Caco-2 (cell line): ENCODE data around the gene EML5. TPM values are rescaled to one million over a fixed set of nuclear protein-coding genes. Genes with fewer than 3 reads are reported as not detected.

Experiments
- BruUV-seq: library from RNA; stranded (reverse); fragments of 400-500 nt; replicated peaks from 2 replicates; lab custom pipeline; 2021; lab: Mats Ljungman, UMichigan
- CTCF ChIA-PET: fragments of 300-600 bp; sonication (Branson Sonifier 250); formaldehyde crosslinking; loops from one replicate; lab custom pipeline; 2022; ENCODE audit warnings: antibody characterized with exemption; lab: Charles Lee
- POLR2A ChIA-PET: fragments of 300-600 bp; sonication (Branson Sonifier 250); formaldehyde crosslinking; loops from one replicate; lab custom pipeline; 2022; ENCODE audit warnings: antibody characterized with exemption; lab: Charles Lee
- DNase-seq, 2 experiments: peaks; one replicate each; pipeline versions ENCODE4 v3.0.0 to v3.0.0-alpha.2; 2020 to 2022
- H3K27me3 ChIP-seq: replicated peaks from 2 replicates; pipeline ENCODE4 v1.6.0; 2011; ENCODE audit warnings: low read length; ENCODE audit not compliant: control insufficient read depth, insufficient read depth
- H3K36me3 ChIP-seq: 2 replicates; pipeline ENCODE4 v1.5.1; 2011; ENCODE audit warnings: low read length; ENCODE audit not compliant: control insufficient read depth, insufficient read depth
- H3K4me1 ChIP-seq: fragments of 250-450 bp; sonication (Bioruptor Pico); 2 replicates; pipeline ENCODE4 v1.5.1; 2020; ENCODE audit warnings: mild to moderate bottlenecking
- H3K4me3 ChIP-seq: 2 replicates; pipeline ENCODE4 v1.5.1; 2011; ENCODE audit warnings: low read depth, mild to moderate bottlenecking, control low read depth, low read length
- H3K9me3 ChIP-seq: fragments of 250-450 bp; sonication (Bioruptor Pico); 2 replicates; pipeline ENCODE4 v1.5.1; 2020; ENCODE audit warnings: mild to moderate bottlenecking, moderate library complexity
- H3K27ac Mint-ChIP-seq: one replicate; pipeline ENCODE4 v1.8.0; 2022; ENCODE audit warnings: mixed read lengths; ENCODE audit not compliant: unreplicated experiment
- H3K27me3 Mint-ChIP-seq: one replicate; pipeline ENCODE4 v1.8.0; 2022; ENCODE audit warnings: mixed read lengths; ENCODE audit not compliant: insufficient read depth, unreplicated experiment
- H3K36me3 Mint-ChIP-seq: one replicate; pipeline ENCODE4 v1.8.0; 2022; ENCODE audit warnings: mild to moderate bottlenecking, mixed read lengths; ENCODE audit not compliant: insufficient read depth, unreplicated experiment
- H3K4me1 Mint-ChIP-seq: one replicate; pipeline ENCODE4 v1.8.0; 2022; ENCODE audit warnings: low read depth, mixed read lengths; ENCODE audit not compliant: unreplicated experiment
- H3K4me3 Mint-ChIP-seq: one replicate; pipeline ENCODE4 v1.8.0; 2022; ENCODE audit warnings: mild to moderate bottlenecking, moderate library complexity, mixed read lengths; ENCODE audit not compliant: unreplicated experiment
- H3K9me3 Mint-ChIP-seq: one replicate; pipeline ENCODE4 v1.8.0; 2022; ENCODE audit warnings: mixed read lengths; ENCODE audit not compliant: unreplicated experiment
- CTCF ChIP-seq, 2 experiments: fragments of 200-600 bp in 1 of 2; IDR thresholded peaks; 1 replicate in 1 of 2; 2 replicates in 1 of 2; pipeline versions ENCODE4 v1.5.1 to v1.8.0; 2011 to 2022; ENCODE audit warnings: antibody characterized with exemption in 1 of 2, control low read depth in 1 of 2, inconsistent platforms in 1 of 2, low read depth in 1 of 2, low read length in 1 of 2, mild to moderate bottlenecking in 1 of 2, moderate library complexity in 1 of 2; ENCODE audit not compliant: insufficient read depth in 1 of 2, severe bottlenecking in 1 of 2, unreplicated experiment in 1 of 2
- intact Hi-C: fragments of 100-400 bp; cut with micrococcal nuclease; formaldehyde crosslinking; loops from one replicate; pipeline ENCODE4 v1.10.0; 2022; ENCODE audit not compliant: unreplicated experiment
- total RNA-seq: library from RNA; stranded (reverse); gene quantifications from 2 replicates; pipeline ENCODE4 v1.2.3, GENCODE V29; 2022

Gene EML5
- total RNA-seq, 1 experiment from 2014 or later, result 0.11 TPM

GRCh38 chr14:88592031-88592430, 200.7 kb downstream of the EML5 start:
- no TSS peak for BruUV-seq

GRCh38 chr14:88590173-88590572, 202.6 kb downstream of the EML5 start:
- no peak overlapping the region for H3K4me3 ChIP-seq
- H3K4me1 ChIP-seq, result no peaks in the 10 kb centered on the region
- H3K36me3 ChIP-seq, result peaks cover 2% of the 10 kb centered on the region; the same call in 1 of the 2 replicates
- no peak for DNase-seq
- Mint-ChIP-seq H3K36me3 (peaks cover 83% of the 10 kb centered on the region), H3K4me1 (peaks cover 15% of the 10 kb centered on the region), H3K27me3 (no peaks in the 10 kb centered on the region), H3K9me3 (no peaks in the 10 kb centered on the region), H3K4me3 (no peak overlapping the region), H3K27ac (no peak overlapping the region)
- no TSS peak for BruUV-seq
- CTCF ChIA-PET, result no interaction called here
- H3K27me3 ChIP-seq, result no peaks in the 10 kb centered on the region
- no peak for TF ChIP-seq CTCF (IDR thresholded peaks at IDR 0.05; ENCODE audit: insufficient read depth in 1 of 2, low read depth in 1 of 2, low read length in 1 of 2, severe bottlenecking in 1 of 2, unreplicated experiment in 1 of 2)
- POLR2A ChIA-PET, result no interaction called here
- intact Hi-C loops, result no loop called here
- H3K9me3 ChIP-seq, result no peaks in the 10 kb centered on the region

More at GRCh38 chr14:88592031-88592430, 200.7 kb downstream of the EML5 start:
- H3K4me1 ChIP-seq, result no peaks in the 10 kb centered on the region
- H3K27me3 ChIP-seq, result no peaks in the 10 kb centered on the region
- no peak for TF ChIP-seq CTCF (IDR thresholded peaks at IDR 0.05; ENCODE audit: insufficient read depth in 1 of 2, low read depth in 1 of 2, low read length in 1 of 2, severe bottlenecking in 1 of 2, unreplicated experiment in 1 of 2)
- ChIA-PET POLR2A (no interaction called here), CTCF (no interaction called here)
- H3K4me3 ChIP-seq, result no peak overlapping the region
- Mint-ChIP-seq H3K4me1 (peaks cover 15% of the 10 kb centered on the region), H3K36me3 (peaks cover 70% of the 10 kb centered on the region), H3K27me3 (no peaks in the 10 kb centered on the region), H3K27ac (no peak overlapping the region), H3K9me3 (no peaks in the 10 kb centered on the region), H3K4me3 (no peak overlapping the region)
- no peaks in the 10 kb centered on the region for H3K9me3 ChIP-seq
- DNase-seq, result no peak
- intact Hi-C loops, result no loop called here
- H3K36me3 ChIP-seq, result peaks cover 2% of the 10 kb centered on the region

GRCh38 chr14:88588081-88588480, 204.7 kb downstream of the EML5 start:
- H3K36me3 Mint-ChIP-seq, result peaks cover 85% of the 10 kb centered on the region
- H3K27ac Mint-ChIP-seq, result no peak overlapping the region
- no TSS peak for BruUV-seq
- intact Hi-C loops, result no loop called here
- DNase-seq, result no peak
- Histone ChIP-seq H3K27me3 (no peaks in the 10 kb centered on the region), H3K36me3 (peaks cover 2% of the 10 kb centered on the region; the same call in 1 of the 2 replicates), H3K4me3 (no peak overlapping the region), H3K4me1 (no peaks in the 10 kb centered on the region), H3K9me3 (no peaks in the 10 kb centered on the region)
- no peaks in the 10 kb centered on the region for H3K27me3 Mint-ChIP-seq
- CTCF ChIA-PET, result no interaction called here
- H3K4me1 Mint-ChIP-seq, result peaks cover 15% of the 10 kb centered on the region
- POLR2A ChIA-PET, result no interaction called here
- no peak for TF ChIP-seq CTCF (IDR thresholded peaks at IDR 0.05; ENCODE audit: insufficient read depth in 1 of 2, low read depth in 1 of 2, low read length in 1 of 2, severe bottlenecking in 1 of 2, unreplicated experiment in 1 of 2)
- H3K9me3 Mint-ChIP-seq, result no peaks in the 10 kb centered on the region
- H3K4me3 Mint-ChIP-seq, result no peak overlapping the region
